AG04449 (cell line): ENCODE measurements around the gene GADL1.

Experiments used
- CTCF ChIA-PET: fragments of 350-600 bp; formaldehyde crosslinking; extraction: SDS; loops from one replicate; lab custom pipeline; 2021; ENCODE audit warnings: antibody characterized with exemption; lab: Yijun Ruan, JAX
- POLR2A ChIA-PET: fragments of 400-600, 350-600 bp; formaldehyde crosslinking; extraction: SDS; loops from one replicate; lab custom pipeline; 2020; ENCODE audit warnings: antibody characterized with exemption, inconsistent platforms; lab: Yijun Ruan, JAX
- DNase-seq: peaks from one replicate; pipeline ENCODE4 v3.0.0-alpha.2; 2010; ENCODE audit warnings: low read depth, low spot score
- H3K4me3 ChIP-seq: 2 replicates; pipeline ENCODE4 v1.5.1; 2011; ENCODE audit warnings: low read depth, mild to moderate bottlenecking, control low read depth, low read length
- TF ChIP-seq, protein P1 (sequence below): IDR thresholded peaks from one replicate; pipeline ENCODE4 v1.5.1; 2011; ENCODE audit warnings: mild to moderate bottlenecking, moderate library complexity, low read length, control low read depth, inconsistent platforms; ENCODE audit not compliant: insufficient read depth; ENCODE audit errors: missing control alignments

Gene GADL1, protein sequence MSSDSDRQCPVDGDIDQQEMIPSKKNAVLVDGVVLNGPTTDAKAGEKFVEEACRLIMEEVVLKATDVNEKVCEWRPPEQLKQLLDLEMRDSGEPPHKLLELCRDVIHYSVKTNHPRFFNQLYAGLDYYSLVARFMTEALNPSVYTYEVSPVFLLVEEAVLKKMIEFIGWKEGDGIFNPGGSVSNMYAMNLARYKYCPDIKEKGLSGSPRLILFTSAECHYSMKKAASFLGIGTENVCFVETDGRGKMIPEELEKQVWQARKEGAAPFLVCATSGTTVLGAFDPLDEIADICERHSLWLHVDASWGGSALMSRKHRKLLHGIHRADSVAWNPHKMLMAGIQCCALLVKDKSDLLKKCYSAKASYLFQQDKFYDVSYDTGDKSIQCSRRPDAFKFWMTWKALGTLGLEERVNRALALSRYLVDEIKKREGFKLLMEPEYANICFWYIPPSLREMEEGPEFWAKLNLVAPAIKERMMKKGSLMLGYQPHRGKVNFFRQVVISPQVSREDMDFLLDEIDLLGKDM

DNA sequence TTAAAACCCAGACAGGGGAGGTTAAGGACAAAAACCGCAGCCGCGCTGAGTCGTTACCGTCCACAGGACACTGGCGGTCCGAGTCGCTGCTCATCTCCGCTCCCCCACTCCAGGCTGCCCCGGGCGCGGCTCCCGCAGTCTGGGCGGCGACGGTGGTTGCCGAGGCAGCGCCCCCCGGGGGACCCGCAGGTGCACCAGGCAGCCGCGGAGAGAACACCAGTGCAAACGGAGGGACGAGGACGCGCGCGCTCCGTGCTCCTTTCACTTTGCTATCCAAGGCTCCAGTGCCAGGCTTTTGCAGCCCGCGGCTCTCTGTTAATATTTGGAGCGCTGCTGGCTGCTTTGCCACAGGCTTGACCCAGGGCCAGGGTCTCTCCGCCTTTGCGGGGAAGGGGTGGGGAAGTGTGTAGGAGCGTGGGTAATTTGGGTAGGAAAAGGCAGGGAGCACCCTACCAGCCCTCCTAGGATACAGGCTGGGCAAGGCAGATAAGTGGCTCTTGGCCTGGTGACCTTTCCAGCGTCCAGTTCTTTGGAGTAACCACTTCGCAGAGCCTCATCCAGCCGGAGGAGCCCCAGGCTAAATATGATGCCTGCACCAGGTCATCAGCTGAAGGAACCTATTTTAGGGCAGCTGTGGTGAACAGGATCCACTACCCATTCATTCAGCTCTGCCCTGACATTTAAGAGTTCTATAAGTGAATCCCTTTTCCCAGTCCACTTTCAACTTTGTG, at the start of gene GADL1:
Gene GADL1 (minus strand): TSS at position 141 of the 731 bp plus-strand sequence. CDS start 47 bp downstream, at position 94.
- H3K4me3 ChIP-seq = peak within 1 kb of the TSS; percentile 57
- ChIA-PET CTCF (interaction anchor here (1.0 kb wide), 1 partner anchor 9 kb away, joined by 4 read pairs; no protein-coding TSS in a partner anchor), POLR2A (no interaction called here)
- no peak for DNase-seq
- TF ChIP-seq, protein P1, sequence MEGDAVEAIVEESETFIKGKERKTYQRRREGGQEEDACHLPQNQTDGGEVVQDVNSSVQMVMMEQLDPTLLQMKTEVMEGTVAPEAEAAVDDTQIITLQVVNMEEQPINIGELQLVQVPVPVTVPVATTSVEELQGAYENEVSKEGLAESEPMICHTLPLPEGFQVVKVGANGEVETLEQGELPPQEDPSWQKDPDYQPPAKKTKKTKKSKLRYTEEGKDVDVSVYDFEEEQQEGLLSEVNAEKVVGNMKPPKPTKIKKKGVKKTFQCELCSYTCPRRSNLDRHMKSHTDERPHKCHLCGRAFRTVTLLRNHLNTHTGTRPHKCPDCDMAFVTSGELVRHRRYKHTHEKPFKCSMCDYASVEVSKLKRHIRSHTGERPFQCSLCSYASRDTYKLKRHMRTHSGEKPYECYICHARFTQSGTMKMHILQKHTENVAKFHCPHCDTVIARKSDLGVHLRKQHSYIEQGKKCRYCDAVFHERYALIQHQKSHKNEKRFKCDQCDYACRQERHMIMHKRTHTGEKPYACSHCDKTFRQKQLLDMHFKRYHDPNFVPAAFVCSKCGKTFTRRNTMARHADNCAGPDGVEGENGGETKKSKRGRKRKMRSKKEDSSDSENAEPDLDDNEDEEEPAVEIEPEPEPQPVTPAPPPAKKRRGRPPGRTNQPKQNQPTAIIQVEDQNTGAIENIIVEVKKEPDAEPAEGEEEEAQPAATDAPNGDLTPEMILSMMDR = no peak

GRCh38 chr3:30944124-30944523, 49.7 kb upstream of the GADL1 start:
- ChIA-PET CTCF (interaction anchor here (1.2 to 4.0 kb wide), 2 partner anchors 10 to 15 kb away, joined by 3 to 14 read pairs; no protein-coding TSS in a partner anchor), POLR2A (no interaction called here)
- TF ChIP-seq, protein P1 = no peak
- no peak for DNase-seq
- H3K4me3 ChIP-seq = no peak overlapping the region

DNA sequence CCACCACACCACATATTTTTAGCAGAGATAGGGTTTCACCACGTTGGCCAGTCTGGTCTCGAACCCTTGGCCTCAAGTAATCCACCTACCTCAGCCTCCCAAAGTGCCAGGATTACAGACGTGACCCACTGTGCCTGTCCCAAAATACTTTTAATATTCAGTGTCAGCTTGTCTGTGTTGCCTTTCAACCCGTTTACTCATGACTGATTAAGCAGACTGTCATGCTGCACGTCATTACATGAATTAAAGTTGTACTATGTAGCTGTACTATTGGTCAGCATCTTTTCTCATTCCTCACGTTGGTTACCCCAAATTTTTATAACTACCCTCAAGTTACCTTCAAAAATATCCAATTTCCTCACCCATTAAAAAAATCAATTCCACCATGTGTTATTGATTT, 48.7 kb upstream of the GADL1 start:
- no peak overlapping the region for H3K4me3 ChIP-seq
- TF ChIP-seq, protein P1 = no peak
- CTCF ChIA-PET = interaction anchor here (1.2 to 4.0 kb wide), 2 partner anchors 9 to 189 kb away, joined by 3 to 14 read pairs; no protein-coding TSS in a partner anchor
- POLR2A ChIA-PET = no interaction called here
- DNase-seq = no peak

GRCh38 chr3:30941342-30941741, 46.9 kb upstream of the GADL1 start:
- TF ChIP-seq, protein P1 = no peak
- CTCF ChIA-PET = interaction anchor here (4.0 kb wide), 1 partner anchor 7 kb away, joined by 14 read pairs; no protein-coding TSS in a partner anchor
- POLR2A ChIA-PET = interaction anchor here (0.6 kb wide), 1 partner anchor 145 kb away, joined by 3 read pairs; no protein-coding TSS in a partner anchor
- no peak overlapping the region for H3K4me3 ChIP-seq
- no peak for DNase-seq

GRCh38 chr3:30940740-30941139, 46.3 kb upstream of the GADL1 start:
- CTCF ChIA-PET = no interaction called here
- TF ChIP-seq, protein P1 = no peak

DNA sequence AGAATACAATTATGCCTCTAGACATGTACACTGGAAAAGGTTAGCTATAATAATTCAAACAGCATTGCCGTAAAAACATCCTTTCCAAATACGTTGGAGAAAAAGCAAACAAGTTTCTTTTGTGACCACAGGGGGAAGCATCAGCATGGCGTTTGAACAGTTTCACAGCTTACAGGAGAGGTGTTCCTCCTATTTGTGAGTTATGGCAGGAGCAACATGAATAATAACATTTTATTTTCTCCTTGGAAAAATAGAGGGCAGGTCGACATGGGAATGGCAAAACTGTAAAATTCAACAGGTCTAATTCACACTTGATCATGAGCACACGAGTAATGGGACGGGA, 39.7 kb upstream of the GADL1 start:
- DNase-seq = no peak
- H3K4me3 ChIP-seq = no peak overlapping the region
- ChIA-PET CTCF (interaction anchor here (0.6 to 2.6 kb wide), 23 partner anchors 8 to 834 kb away, joined by 3 to 14 read pairs (median 4); no protein-coding TSS in a partner anchor), POLR2A (interaction anchor here (1.0 kb wide), 1 partner anchor 8 kb away, joined by 3 read pairs; no protein-coding TSS in a partner anchor)
- TF ChIP-seq, protein P1 = peak; percentile 49

More at GRCh38 chr3:30940740-30941139, 46.3 kb upstream of the GADL1 start:
- no peak overlapping the region for H3K4me3 ChIP-seq
- DNase-seq = no peak
- POLR2A ChIA-PET = interaction anchor here (0.6 kb wide), 1 partner anchor 145 kb away, joined by 3 read pairs; no protein-coding TSS in a partner anchor
